ENCODE measurements around the gene CBR3. TPM values are rescaled to one million over a fixed set of nuclear protein-coding genes. Genes with fewer than 3 reads are reported as not detected.

Gene CBR3
- 1 to 10 TPM in 3 of 4 donors, not detected in 1; 2.7 to 5.1 (median 3.2) TPM for total RNA-seq

DNA sequence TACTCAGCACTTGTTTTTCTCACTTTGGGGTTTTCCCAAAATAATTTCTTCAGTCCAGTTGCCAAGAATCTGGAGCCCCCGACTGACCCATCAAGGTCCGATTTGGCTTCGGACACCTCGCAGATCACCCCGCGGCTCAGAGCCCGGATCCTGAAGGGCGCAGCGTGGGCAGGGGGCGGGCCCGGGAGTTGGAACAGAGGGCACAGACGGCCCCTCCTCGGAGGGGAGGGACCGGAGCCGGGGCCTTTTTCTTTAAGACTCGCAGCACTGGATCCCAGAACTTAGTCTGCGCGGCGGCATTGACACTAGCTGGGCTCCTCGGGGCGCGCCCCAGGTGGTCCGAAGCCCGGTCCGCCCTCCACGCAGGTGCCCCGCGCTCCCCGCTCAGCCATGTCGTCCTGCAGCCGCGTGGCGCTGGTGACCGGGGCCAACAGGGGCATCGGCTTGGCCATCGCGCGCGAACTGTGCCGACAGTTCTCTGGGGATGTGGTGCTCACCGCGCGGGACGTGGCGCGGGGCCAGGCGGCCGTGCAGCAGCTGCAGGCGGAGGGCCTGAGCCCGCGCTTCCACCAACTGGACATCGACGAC is at the start of gene CBR3:
CBR3 (plus strand) TSS at position 277 of the 588 bp plus-strand sequence; CDS start at position 391, 114 bp downstream.
- H3K36me3 ChIP-seq: peaks cover 0 to under 1% (median 0%) of the 10 kb centered on the region in 3 donors
- no peaks in the 10 kb centered on the region for H3K27me3 ChIP-seq
- no peak for TF ChIP-seq POLR2A (IDR thresholded peaks at IDR 0.05)
- TF ChIP-seq, protein P1, sequence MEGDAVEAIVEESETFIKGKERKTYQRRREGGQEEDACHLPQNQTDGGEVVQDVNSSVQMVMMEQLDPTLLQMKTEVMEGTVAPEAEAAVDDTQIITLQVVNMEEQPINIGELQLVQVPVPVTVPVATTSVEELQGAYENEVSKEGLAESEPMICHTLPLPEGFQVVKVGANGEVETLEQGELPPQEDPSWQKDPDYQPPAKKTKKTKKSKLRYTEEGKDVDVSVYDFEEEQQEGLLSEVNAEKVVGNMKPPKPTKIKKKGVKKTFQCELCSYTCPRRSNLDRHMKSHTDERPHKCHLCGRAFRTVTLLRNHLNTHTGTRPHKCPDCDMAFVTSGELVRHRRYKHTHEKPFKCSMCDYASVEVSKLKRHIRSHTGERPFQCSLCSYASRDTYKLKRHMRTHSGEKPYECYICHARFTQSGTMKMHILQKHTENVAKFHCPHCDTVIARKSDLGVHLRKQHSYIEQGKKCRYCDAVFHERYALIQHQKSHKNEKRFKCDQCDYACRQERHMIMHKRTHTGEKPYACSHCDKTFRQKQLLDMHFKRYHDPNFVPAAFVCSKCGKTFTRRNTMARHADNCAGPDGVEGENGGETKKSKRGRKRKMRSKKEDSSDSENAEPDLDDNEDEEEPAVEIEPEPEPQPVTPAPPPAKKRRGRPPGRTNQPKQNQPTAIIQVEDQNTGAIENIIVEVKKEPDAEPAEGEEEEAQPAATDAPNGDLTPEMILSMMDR (IDR thresholded peaks at IDR 0.05): no peak
- H3K4me1 ChIP-seq: peaks cover 0 to 29% (median 12%) of the 10 kb centered on the region in 4 donors
- H3K9me3 ChIP-seq: no peaks in the 10 kb centered on the region
- H3K4me3 ChIP-seq: peak within 1 kb of the TSS; percentile 46 to 72 (median 66)
- DNase-seq: peak; percentile 47 to 70 (median 64)
- peak within 1 kb of the TSS; percentile 66 to 89 (median 84) for H3K27ac ChIP-seq

DNA sequence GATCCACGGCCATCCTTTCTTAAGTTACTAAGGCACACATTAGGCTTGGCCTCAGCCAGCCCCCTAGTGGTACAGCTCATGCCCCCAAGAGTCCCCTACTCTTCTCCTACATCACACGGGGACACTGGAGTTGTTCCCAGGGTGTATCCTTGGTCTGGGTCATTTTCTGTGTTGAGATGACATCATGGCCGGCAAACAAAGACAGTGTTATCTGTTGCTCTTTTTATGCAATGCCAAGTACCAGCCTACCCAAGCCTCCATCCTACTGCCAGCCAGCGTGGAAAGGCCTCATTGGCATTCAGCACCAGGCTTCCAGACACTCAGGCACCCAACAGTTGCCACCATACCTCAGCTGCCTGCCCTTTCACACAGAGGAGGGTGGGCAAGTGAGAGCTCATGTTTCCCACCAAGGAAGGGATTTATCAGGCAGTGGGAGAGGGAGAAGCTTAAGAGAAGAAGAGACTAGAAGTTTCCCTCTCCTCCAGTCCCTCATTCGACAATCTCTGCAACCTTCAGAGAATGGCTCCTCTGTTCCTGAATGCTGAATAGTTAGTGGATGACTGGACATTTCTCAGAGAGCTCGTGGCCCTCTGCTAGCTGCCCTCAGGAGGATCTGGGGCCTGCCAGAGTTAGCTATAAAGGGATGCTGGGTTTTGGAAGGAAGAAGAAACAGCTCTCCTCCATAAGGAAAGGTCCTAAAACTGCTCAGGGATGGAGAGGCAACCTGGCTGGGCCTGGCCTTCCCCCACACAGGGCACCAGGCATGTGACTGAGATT is 47.3 kb upstream of the CBR3 start:
- no peaks in the 10 kb centered on the region for H3K36me3 ChIP-seq
- no peaks in the 10 kb centered on the region for H3K4me1 ChIP-seq
- peaks cover 0 to 1% (median 0%) of the 10 kb centered on the region in 4 donors for H3K9me3 ChIP-seq
- H3K4me3 ChIP-seq: no peak overlapping the region
- no peak for TF ChIP-seq POLR2A (IDR thresholded peaks at IDR 0.05)
- TF ChIP-seq, protein P1 (IDR thresholded peaks at IDR 0.05): no peak
- no peak overlapping the region for H3K27ac ChIP-seq
- no peaks in the 10 kb centered on the region for H3K27me3 ChIP-seq
- no peak for DNase-seq

DNA sequence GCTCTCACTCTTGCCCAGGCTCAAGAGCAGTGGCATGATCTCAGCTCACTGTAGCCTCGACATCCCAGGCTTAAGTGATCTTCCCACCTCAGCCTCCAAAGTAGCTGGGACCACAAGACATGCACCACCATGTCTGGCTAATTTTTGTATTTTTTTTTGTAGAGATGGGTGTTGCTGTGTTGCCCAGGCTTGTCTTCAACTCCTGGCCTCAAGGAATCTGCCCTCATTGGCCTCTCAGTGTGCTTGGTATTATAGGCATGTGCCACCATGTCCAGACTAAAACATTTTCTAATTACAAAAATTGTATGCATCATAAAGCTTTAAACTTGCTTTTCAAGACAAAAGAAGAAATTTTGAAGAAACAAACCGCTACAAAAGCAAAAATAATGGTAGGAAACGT is 44.9 kb upstream of the CBR3 start:
- no peaks in the 10 kb centered on the region for H3K36me3 ChIP-seq
- TF ChIP-seq, protein P1 (IDR thresholded peaks at IDR 0.05): no peak
- DNase-seq: no peak

DNA sequence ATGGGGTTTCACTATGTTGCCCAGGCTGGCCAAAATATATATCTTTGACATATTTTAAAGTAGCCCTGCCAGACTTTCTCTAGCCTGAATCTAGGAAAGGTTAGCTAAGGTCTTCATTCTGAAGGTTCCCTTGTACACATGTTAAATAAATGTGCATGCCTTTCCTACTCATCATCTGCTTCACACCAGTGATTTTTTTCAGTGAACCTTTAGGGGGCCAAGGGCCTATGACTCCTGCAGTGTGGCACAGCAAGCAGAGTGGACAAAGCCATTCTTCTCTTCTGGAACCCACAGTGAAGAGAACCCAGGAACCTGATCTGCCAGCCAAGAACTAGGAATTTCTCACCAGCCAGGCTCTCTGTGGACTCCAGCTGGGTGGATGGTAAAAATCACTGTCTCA is 42.2 kb upstream of the CBR3 start:
- Histone ChIP-seq H3K27me3 (no peaks in the 10 kb centered on the region), H3K36me3 (no peaks in the 10 kb centered on the region), H3K4me1 (no peaks in the 10 kb centered on the region), H3K27ac (no peak overlapping the region), H3K4me3 (no peak overlapping the region), H3K9me3 (peaks cover 0 to 10% (median 3%) of the 10 kb centered on the region in 4 donors)
- DNase-seq: no peak
- TF ChIP-seq POLR2A (IDR thresholded peaks at IDR 0.05): no peak
- TF ChIP-seq, protein P1 (IDR thresholded peaks at IDR 0.05): no peak

More for the DNA sequence above, 44.9 kb upstream of the CBR3 start:
- Histone ChIP-seq H3K4me3 (no peak overlapping the region), H3K4me1 (no peaks in the 10 kb centered on the region), H3K27ac (no peak overlapping the region), H3K9me3 (peaks cover 0 to 10% (median 3%) of the 10 kb centered on the region in 4 donors), H3K27me3 (no peaks in the 10 kb centered on the region)

DNA sequence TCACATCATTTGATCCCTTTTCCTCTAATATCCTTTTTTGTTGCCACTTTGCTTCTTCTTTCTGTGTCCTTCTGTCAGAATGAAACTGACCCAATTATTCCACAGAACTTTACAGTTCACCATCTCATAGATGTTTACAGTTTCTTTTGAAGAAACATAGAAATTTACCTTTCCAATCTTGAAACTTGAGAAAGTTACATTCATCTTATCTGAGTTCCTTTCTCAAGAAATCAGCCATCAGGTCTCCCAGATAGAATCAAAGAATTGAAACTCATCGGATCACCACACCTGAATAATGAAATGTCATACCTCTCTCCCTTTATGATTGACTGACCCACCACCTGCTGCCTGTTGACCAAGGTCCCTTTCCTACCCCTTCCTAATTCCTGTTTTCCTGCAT is 41.4 kb upstream of the CBR3 start:
- Histone ChIP-seq H3K36me3 (no peaks in the 10 kb centered on the region), H3K27ac (no peak overlapping the region), H3K9me3 (peaks cover 0 to 10% (median 3%) of the 10 kb centered on the region in 4 donors), H3K27me3 (no peaks in the 10 kb centered on the region), H3K4me3 (no peak overlapping the region), H3K4me1 (no peaks in the 10 kb centered on the region)
- TF ChIP-seq POLR2A (IDR thresholded peaks at IDR 0.05): no peak
- TF ChIP-seq, protein P1 (IDR thresholded peaks at IDR 0.05): no peak
- no peak for DNase-seq
